ACHN (cell line): ENCODE measurements around the gene TRMT10B.
"Not testable (repeated sequence)": the region's sequence is repeated elsewhere in the genome, so short reads cannot be mapped to it uniquely, and the experiment has no call there.

Experiments used
- DNase-seq: peaks from one replicate; pipeline ENCODE4 v3.0.0-alpha.2; 2015
- in situ Hi-C: cut with HindIII; loops from 2 replicates; pipeline ENCODE4 v1.10.0; 2017; ENCODE audit warnings: low sequenced_read_pairs, low pct_ligation_motif_present, low pct_unique_long_range_greater_than_20kb

The TRMT10B gene

GRCh38 chr9:37746448-37747270 lies 6.9 kb upstream of the TRMT10B start:
- no peak for DNase-seq
- in situ Hi-C loops = no loop called here

GRCh38 chr9:37747271-37747753 lies 6.3 kb upstream of the TRMT10B start:
- DNase-seq = peak; percentile 59
- in situ Hi-C loops = no loop called here

- no peak for DNase-seq
- in situ Hi-C loops = no loop called here
Observed at GRCh38 chr9:37749129-37749528, 4.5 kb upstream of the TRMT10B start.

- in situ Hi-C loops = no loop called here
Observed at GRCh38 chr9:37751186-37751585, 2.4 kb upstream of the TRMT10B start.

GRCh38 chr9:37751704-37752103 lies 1.9 kb upstream of the TRMT10B start:
- in situ Hi-C loops, DNase-seq: not testable (repeated sequence)

More at GRCh38 chr9:37751186-37751585, 2.4 kb upstream of the TRMT10B start:
- no peak for DNase-seq

GRCh38 chr9:37752112-37752511 lies 1.5 kb upstream of the TRMT10B start:
- in situ Hi-C loops, DNase-seq: not testable (repeated sequence)

GRCh38 chr9:37752642-37753488 lies 740 bp upstream of the TRMT10B start:
- in situ Hi-C loops = no loop called here
- no peak for DNase-seq

GRCh38 chr9:37758747-37759146 lies 5.1 kb downstream of the TRMT10B start:
- in situ Hi-C loops = no loop called here
- no peak for DNase-seq

- no peak for DNase-seq
- in situ Hi-C loops = no loop called here
Observed at GRCh38 chr9:37760416-37761161, 7.0 kb downstream of the TRMT10B start.

GRCh38 chr9:37761511-37761910 lies 7.9 kb downstream of the TRMT10B start:
- no peak for DNase-seq
- in situ Hi-C loops = no loop called here

GRCh38 chr9:37765263-37765662 lies 11.7 kb downstream of the TRMT10B start:
- in situ Hi-C loops, DNase-seq: not testable (repeated sequence)

GRCh38 chr9:37769306-37769705 lies 15.7 kb downstream of the TRMT10B start:
- DNase-seq = no peak
- in situ Hi-C loops = no loop called here

- in situ Hi-C loops = no loop called here
- no peak for DNase-seq
Observed at GRCh38 chr9:37769995-37770394, 16.4 kb downstream of the TRMT10B start.

- no peak for DNase-seq
- in situ Hi-C loops = no loop called here
Observed at GRCh38 chr9:37775216-37775919, 21.8 kb downstream of the TRMT10B start.

- in situ Hi-C loops = no loop called here
- no peak for DNase-seq
Observed at GRCh38 chr9:37776328-37776727, 22.7 kb downstream of the TRMT10B start.

- in situ Hi-C loops = no loop called here
- no peak for DNase-seq
Observed at GRCh38 chr9:37778534-37778933, 24.9 kb downstream of the TRMT10B start.

- peak; percentile 10 for DNase-seq
- in situ Hi-C loops = no loop called here
Observed at GRCh38 chr9:37784291-37784615, 30.6 kb downstream of the TRMT10B start.
